HG02588 (cell line): ENCODE measurements around the gene HELB.

Experiments used
- ATAC-seq: cut with Tn5 transposase; IDR thresholded peaks from one replicate; pipeline ENCODE4 v1.9.1; 2021; ENCODE audit warnings: mild to moderate bottlenecking, moderate library complexity; ENCODE audit not compliant: unreplicated experiment

The HELB gene

DNA sequence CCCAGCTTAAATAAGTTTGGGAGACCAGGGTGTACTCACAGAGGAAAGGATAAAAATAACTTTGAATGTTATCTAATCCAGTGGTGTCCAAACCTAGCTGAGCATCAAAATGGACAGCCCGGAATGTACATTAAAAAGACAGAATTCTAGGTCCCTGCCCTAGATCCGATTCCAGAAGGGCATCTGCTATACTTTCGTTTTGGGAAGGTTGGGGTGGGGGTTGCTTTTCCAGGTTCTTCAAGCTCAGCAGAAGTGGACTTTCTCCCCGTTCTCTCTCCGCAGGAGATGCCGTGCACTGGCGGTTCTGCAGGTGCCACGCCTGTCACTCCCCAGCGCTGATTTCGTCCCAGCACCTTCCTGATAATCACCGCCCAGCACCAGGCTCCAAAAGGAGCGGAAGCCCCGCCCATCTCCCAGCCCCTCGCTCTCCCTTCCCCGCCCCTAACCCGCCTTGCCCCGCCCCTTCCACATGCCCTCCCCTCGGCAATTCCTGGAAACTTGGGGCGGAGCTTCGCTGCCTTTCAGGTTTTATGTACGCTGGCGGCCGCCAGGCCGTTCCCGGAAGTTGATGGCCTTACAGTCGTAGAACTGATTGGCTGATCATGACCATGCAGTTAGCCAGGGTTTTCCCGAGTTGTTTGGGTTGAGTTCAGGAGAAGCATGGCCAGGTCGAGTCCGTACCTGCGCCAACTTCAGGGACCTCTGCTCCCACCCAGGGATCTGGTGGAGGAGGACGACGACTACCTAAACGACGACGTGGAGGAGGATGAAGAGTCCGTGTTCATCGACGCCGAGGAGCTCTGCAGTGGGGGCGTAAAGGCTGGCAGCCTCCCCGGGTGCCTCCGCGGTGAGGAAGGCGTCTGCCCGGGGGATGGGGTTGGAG, at the start of gene HELB:
TSS of gene HELB (plus strand) at position 550 of the 883 bp plus-strand sequence. CDS start at position 661, 111 bp downstream.
- ATAC-seq, result peak; percentile 93

DNA sequence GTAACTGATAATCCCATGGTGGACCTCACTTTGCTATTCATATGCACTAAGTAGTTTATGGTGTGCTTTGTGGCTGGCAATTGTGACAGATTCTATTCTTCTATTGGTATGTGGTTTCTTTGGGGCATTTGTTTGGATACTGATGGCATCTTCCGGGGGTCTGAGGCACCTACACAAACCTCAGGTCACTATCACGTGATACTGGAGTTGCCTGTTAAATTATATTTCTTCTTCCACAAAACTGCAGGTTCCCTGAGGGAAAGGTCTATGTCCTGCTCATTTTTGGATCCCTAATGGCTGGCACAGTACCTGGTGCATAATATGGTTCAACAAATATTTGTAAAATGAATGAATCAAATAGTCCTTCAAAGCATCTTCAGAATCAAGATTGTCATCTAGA, 49.5 kb upstream of the HELB start:
- no peak for ATAC-seq

DNA sequence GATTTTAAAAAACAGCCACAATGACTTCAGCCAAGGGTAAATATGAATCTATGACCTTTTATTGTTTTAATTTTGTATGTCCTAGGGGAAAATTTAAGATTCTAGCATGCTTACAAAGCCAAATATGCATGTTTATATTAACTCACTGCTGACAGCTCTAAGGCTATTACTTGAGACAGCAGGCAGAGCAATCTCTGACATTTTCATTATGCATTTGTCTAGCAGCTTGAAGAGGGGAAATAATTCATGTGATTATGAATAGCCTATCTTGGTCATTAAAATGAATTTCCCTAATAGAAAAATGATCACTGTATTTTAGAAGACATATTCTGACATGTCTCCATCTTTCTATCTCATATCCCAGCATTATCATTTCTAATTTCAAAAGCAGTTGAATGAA, 46.6 kb upstream of the HELB start:
- no peak for ATAC-seq

DNA sequence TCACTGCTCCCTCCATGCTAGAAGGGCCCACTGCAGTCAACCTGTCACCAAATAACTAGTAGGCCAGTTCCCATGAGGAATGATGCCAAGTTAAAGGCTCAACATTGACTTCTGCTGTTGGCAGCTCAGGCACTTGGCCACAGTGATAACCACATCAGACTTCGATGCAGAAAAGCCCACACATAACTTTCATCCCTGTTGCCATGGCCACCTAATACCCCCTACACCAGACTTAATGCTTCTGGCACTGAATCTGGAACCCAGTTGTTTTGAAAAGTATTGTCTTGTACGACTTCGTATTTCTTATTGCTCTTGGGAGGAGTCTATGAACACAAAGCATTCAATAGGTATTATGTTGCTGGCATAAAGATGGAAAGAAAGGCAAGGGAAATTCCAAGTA, 44.3 kb upstream of the HELB start:
- no peak for ATAC-seq

DNA sequence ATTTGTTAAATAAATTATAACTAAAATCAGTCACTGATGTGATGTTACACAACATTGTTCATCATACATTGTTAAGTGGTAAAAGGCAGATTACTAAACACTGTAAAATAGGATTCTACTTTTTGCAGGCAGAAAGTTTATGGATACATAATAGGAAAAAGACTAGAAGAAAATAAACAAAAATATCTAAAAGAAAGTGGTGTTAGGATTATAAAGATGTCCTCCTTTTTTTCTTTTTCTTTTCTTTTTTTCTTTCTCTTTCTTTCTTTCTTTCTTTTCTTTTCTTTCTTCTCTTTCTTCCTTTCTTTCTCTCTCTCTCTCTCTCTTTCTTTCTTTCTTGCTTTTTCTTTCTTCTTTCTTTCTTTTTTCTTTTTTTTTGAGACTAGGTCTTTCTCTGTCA, 39.6 kb upstream of the HELB start:
- no peak for ATAC-seq

DNA sequence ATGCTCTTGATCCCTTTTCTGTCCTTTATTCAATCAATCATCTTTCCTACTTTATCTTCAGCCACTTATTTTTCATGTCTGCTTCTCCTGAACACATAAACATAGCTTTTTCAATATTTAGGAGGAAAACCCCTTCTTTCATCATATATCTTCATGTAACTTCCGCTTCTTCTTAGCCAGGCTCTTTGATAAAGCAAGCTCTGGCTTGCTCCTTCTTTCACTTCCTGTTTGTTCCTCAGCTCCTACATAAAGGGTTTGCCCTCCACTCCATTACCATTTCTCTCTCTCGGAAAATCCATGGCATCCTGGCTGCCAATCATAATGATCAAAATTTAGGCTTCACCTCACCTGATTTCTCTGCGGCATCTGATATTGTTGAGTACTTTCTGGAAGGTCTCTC, 33.7 kb upstream of the HELB start:
- ATAC-seq, result no peak

DNA sequence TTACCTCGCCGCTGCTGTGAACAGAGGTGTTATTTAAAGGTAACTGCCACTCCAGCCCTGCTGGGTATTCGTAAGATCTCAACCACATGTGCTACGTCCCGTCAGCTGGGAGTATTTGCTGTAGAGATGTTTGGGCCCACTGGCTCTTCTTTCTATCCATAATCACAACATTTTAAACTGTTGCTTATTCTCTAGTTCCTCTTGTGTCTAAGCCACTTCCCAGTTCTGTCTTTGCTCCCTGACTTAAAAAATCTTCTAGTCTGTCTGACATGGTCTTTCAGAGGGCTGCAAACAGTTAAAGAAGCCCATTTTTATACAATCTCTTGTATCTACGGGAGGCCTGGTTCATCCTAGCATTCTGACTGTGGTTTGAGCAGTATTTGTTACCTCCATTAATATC, 33.2 kb upstream of the HELB start:
- no peak for ATAC-seq

DNA sequence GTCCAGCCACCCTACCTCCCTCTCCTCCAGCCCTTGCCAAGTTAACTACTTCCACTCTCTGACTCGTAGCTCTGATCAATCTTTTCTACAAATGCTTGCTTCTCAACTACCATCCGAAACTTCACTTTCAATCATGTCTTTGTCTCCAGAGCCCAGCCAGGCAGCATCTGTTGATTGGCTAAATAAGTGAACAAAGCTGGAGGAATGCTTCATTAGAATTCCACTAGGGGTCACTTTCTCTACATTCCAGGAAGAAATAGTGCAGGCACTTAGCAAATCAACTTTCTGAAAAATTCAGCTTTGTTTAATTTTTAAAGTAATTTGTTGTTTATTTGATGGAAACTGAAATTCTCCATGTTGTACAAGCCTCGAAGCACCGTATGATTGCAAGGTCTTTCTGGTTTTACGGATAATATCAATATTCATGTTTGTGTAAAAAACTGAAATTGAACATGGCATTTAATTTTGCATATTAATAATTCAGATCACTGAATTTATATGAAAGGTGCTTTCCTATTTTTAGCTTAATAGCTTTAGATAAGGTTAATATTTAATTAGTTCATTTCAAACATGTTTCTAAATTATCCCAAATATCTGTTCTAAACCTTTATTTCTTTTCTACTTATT, 32.4 kb upstream of the HELB start:
- no peak for ATAC-seq

DNA sequence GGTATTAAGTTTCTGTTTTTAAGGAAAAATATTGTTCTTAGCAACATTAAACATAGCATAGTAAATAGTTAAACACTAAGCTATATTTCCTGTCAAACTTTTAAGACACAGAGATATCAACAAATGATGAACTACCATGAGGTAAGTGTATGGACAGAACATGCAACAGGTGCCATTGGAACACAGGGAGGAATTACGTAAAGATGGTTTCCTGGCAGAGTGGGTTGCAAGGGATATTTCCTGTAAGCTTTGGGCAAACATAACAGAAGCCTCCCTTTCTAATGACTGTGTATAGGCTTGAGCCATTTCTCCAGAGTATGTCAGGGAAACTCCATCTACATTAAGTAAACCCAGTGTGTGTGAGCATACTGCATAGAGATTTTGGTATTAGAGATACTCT, 31.7 kb upstream of the HELB start:
- ATAC-seq, result no peak

DNA sequence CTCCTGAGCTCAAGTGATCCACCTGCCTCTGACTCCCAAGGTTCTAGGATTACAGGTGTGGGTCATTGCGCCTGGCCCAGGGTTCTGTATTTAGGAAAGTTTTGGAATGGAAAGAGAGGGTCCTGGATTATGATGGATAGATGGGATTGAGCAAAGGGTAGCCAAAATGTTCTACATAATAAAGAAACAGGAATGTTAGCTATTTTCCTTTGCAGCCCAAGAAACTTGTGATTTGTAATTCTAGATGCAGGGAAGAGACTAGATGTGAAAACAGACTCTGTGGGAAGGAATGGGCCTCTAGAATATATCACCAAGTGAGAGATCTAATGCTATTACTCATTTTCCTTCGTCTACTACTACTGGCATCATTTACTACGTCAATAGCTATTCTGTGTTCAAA, 29.6 kb upstream of the HELB start:
- ATAC-seq, result no peak

DNA sequence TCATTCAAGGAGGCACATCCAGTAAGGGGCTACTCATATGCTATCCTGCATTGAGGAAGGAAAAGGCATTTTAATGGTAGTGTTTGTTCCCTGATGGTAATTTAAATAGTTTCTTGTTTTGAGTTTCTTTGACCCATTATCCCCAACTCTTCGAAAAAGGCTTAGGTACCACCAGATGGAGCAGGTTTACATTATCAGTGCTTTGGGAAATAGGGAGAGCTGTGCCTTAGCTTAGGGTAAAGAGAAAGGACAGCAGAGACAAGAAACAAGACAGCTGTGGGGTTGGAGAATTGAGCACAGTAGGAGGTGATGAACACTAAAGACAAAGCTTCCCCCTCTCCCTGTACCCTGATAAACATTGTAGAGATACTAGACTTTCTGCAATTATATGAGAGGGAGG, 29.1 kb upstream of the HELB start:
- ATAC-seq, result no peak

DNA sequence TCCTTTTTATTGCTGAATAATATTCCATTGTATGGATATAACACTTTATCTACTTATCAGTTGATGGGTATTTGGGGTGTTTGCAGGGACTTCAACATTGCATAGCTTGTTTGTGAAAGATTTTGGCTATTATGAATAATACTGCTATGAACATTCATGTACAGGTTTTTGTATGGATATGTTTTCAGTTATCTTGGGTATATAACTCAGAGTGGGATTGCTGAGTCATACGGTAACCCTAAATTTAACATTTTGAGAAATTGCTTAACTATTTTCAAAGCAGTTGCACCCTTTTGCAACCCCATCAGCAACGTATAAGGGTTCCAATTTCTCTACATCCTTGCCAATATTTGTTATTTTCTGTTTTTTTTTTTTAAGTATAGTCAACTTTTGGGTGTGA, 27.3 kb upstream of the HELB start:
- ATAC-seq, result no peak

DNA sequence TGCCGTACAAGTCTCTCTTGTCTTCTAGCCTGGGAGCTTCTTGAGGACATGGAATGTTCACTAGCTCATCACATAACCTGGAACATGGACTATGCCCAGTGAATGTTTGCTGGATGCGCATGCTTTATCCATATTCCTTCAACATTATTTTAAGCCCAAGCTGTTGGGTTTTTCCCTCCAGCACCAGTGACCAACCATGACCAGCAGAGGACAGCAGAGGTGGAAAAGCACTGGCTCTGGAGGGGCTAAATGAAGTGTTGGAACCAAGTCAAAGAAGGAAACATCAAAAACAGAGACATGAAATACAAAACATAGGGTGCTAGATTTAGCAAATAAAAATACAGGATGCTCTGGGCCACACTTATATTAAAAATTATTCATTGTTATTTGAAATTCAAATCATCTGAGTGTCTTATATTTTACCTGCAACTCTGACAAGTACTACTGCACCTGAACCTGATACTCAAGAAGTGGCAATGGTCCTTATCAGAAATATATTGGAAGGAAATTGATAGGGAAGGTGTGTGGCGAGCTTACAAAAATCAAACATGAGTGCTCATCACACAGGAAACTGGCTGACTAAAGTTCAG, 23.1 kb upstream of the HELB start:
- ATAC-seq, result no peak

DNA sequence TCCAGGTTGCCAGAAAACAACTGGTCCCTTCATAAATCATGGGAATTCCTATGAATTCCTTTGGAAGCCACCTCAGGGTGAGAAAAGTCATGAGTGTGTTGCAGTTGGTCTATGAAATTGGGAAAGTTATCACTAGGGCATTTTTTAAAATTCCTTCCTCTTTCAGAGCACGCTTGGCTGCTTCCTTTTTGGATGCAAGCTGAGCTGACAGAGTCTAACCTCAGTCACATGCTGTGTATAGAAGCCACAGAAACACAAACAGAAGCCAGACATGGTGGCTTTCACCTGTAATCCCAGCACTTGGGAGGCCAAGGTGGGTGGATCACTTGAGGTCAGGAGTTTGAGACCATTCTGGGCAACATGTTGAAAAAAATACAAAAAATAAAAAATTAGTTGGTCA, 21.7 kb upstream of the HELB start:
- ATAC-seq, result no peak

DNA sequence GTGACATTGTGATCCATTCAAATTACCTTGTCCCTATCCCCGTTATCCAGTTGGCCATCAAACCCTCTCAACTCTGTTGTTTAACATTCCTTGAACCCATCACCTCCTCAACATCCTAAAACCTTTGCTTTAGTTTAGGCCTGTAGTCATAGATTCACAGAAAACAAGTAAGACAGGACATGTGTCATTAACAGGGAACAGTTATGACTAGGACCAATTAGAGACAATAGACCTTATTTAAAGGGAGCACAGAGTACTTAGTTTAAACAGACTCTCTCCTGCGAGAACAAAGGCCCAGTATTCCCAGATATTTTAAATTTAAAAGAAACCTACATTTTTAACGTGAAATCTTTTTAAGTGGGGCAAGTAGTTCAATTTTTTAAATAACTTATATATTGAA, 20.0 kb upstream of the HELB start:
- ATAC-seq, result no peak

DNA sequence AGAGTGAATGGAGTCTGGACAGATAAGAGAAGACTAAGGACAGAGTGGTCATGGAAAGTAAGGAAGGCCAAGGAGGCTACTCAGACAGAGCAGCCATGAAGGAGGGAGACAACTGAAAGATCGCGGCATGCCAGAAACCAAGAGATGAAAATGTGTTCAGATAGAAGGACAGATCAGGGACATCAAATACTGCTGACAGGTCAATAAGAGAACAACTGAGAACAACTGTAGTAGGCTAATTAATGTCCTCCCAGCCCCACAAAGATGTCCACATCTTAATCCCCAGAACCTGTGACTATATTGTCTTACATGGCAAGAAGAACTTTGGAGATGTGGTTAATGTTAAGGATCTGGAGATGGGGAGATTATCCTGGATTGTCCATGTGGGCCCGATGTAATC, 15.0 kb upstream of the HELB start:
- ATAC-seq, result no peak

DNA sequence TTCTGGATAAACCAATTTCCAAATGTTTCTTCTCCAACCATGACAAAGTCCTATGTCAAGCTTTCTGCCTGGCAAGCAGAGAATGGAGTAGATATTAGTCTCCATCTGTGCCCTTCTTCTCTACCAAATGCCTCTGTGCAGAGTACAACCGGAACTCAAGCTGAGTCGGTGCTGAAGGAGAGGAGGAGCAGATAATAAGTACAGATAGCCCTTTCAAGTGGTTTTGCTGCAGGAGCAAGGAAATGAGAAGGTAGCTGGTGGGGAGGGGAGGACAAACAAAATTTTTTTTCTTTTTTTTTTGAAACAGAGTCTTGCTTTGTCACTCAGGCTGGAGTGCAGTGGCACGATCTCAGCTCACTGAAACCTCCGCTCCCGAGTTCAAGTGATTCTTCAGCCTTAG, 14.2 kb upstream of the HELB start:
- no peak for ATAC-seq

DNA sequence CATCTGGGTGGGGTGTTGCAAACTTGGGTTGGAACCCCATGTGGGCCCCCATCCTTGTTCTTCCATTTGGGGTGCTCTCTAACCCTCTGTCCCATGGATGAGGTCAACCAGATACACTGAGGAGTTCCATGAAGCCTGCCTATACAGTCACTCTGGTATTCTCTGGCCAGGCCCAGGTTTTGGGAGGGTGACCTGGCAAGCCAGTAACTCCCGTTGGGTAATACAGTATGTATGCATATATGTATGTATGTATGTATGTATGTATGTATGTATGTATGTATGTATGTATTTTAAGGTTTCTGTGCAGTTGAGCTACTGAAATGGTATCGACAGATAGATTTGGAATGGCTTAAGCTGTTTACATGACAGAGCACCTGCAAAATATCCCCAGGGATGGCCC, 12.8 kb upstream of the HELB start:
- ATAC-seq, result no peak

DNA sequence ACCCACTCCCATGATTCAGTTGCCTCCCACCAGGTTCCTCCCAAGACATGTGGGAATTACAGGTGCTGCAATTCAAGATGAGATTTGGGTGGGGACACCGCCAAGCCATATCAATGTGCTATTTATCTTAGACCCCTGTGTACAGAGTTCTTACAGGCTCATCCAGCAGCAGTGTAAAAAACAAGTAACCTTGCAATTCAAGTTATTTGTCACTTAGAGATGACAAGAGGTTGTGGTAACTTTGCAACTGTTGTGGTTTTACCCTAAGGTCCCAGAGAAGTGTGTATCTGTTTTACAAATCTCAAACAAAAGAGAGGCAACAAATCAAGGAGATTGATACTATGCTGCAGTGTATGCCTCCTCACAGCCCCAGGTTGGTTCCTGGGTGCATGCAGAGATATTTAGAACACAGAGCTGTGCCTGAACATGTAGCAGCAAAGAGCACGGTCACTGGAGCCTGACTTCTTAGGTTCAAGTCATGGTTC, 11.5 kb upstream of the HELB start:
- ATAC-seq, result no peak

DNA sequence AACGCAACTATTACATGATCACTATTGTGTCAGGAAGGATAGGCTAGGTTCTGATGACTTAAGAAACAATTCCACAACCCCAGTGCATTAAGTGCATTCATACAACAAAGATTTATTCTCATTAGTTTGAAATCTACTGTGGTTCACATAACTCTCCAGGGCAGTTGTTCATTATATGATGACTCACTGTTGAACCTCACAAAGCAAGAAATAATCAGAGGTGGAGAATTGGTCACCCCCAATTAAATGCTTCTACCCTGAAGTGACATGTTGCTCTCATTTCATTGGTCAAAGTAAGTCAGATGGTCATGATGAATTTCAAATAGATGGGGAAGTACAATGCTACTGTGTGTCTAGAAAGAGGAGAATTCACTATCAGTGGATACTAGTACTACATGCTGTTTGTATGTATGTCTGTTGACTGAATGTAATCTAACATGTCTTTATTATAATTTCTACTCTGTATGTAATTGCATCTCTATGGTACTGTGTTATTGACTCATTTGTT, 6.1 kb upstream of the HELB start:
- no peak for ATAC-seq

DNA sequence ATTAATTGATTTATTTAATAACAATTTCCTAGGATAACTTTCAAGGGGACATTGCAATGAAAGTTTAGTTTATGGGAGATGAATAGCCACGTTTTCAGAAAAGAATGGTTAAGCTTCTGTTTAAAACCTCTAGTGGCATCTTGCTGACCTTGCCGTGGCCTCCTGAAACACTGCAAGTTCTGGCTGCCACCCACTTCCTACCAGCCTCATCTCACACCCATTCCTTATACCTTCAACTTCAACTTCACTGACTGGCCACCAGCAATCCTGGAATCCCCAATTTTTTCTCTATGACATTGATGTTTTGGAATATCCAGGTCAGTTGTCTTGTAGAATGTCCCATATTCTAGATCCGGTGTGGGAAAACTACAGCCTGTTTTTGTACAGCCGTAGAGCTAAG, 5.2 kb upstream of the HELB start:
- no peak for ATAC-seq

DNA sequence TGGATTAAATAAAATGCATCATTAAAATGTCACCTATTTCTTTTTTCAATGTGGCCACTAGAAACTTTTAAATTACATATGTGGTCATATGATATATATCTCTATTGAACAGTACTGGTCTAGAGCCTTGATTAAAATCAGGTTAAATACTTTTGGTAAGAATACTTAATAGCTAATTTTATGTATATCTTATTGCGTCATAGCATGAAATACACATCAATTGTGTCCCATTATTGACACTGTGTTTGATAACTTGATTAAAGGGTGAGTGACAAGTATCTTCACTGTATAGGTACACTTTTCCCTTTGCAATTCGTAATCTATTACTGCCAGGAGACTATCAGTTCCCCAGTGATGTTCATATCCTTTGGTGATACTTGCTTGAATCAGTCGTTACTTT, 4.4 kb upstream of the HELB start:
- no peak for ATAC-seq
